Pancreas (tissue), 10 donors: Measurements from ENCODE around the gene RGS18. TPM values are rescaled to one million over a fixed set of nuclear protein-coding genes. Genes with fewer than 3 reads are reported as not detected.

Source experiments
- ATAC-seq, 4 donors: fragments of 200-7000 bp; cut with Tn5 transposase; one replicate each; pipeline versions ENCODE4 v1.8.0 to v1.9.1; 2020; ENCODE audit warnings: mild to moderate bottlenecking in 4 of 4, moderate library complexity in 4 of 4
- DNase-seq, 6 donors: peaks; one replicate each; pipeline ENCODE4 v3.0.0-alpha.2; 2020
- FAIRE-seq: peaks from 2 replicates; lab custom pipeline; 2012; peaks lifted over from hg19 to GRCh38; lab: Jason Lieb, UNC
- H3K27ac ChIP-seq, 4 donors: fragments of 200-600 bp; sonication (generic); 1 replicate in 3 of 4; 2 replicates in 1 of 4; pipeline versions ENCODE4 v1.5.0 to v1.8.0; 2020
- H3K27me3 ChIP-seq, 4 donors: fragments of 200-600 bp; one replicate each; pipeline ENCODE4 v1.8.0; 2021
- H3K36me3 ChIP-seq, 3 donors: fragments of 200-600 bp; sonication (generic) in 1 of 3; one replicate each; pipeline versions ENCODE4 v1.5.0 to v1.8.0; 2020 to 2021
- H3K4me1 ChIP-seq, 3 donors: fragments of 200-600 bp; one replicate each; pipeline ENCODE4 v1.8.0; 2021
- H3K4me3 ChIP-seq, 4 donors: fragments of 200-600 bp; sonication (generic) in 2 of 4; one replicate each; pipeline versions ENCODE4 v1.5.0 to v1.8.0; 2020 to 2021
- H3K9me3 ChIP-seq, 4 donors: fragments of 200-600 bp; one replicate each; pipeline ENCODE4 v1.8.0; 2021
- WGBS, 2 donors: extraction: QIAGEN DNeasy Blood & Tissue Kit; methylation state at CpG; one replicate each; pipeline ENCODE4 v1.1.7; 2013; 5-methylcytosine and 5-hydroxymethylcytosine counted together
- intact Hi-C, 3 donors: fragments of 100-400 bp; cut with DNase I; formaldehyde crosslinking; loops; one replicate each; pipeline versions ENCODE4 v1.11.1 to v1.14.2; 2022
- polyA plus RNA-seq, 2 donors: library from polyadenylated mRNA; stranded (reverse); fragments of 200-250 nt; gene quantifications; one replicate each; pipeline ENCODE4 v1.2.3, GENCODE V29; 2013
- total RNA-seq, 6 donors: library from RNA; stranded (reverse); fragmentation: NEBNext Ultra II Directional in 4 of 6; extraction: Animal tissue kit (Norgen Biotek cat#: 25700) in 4 of 6; gene quantifications; one replicate each; pipeline versions ENCODE4 v1.2.1 to v1.2.4, GENCODE V29; 2021 to 2023
- TF ChIP-seq, protein P1 (sequence below), 4 donors: fragments of 200-600 bp; sonication (generic) in 3 of 4; IDR thresholded peaks; one replicate each; pipeline versions ENCODE4 v1.5.0 to v1.8.0; 2021; ENCODE audit warnings: antibody characterized with exemption in 4 of 4
- donor health status: healthy with polysubstance abuse.
- donor health status: DM: no; HTN: no; CAD: no; lungs with moderate emphysema.
- donor health status: DM: no; HTN: no; CAD: no.
- donor health status: control.
- donor health status: control.
- donor health status: Bipolar disorder and iron deficiency.
- donor health status: DM: yes; HTN: yes; CAD: no.
- donor health status: DM: no; HTN: no; CAD: no.
- donor health status: DM: no; HTN: no; CAD: no.
- donor health status: DM: yes; HTN: yes; CAD: no.

Gene RGS18
- total and polyA plus RNA-seq, 8 donors: 0.09 to 1.5 (median 0.38) TPM; not detected in 1

- ATAC-seq (no peak), DNase-seq (no peak), FAIRE-seq (no peak)
- no peaks in the 10 kb centered on the region for H3K27me3 ChIP-seq
- intact Hi-C loops: no loop called here
- H3K9me3 ChIP-seq: no peaks in the 10 kb centered on the region
- H3K4me3 ChIP-seq: no peak overlapping the region
- 81 to 85% methylated on average over 7 of the region's 7 CpGs for WGBS, 2 donors
- TF ChIP-seq, protein P1, sequence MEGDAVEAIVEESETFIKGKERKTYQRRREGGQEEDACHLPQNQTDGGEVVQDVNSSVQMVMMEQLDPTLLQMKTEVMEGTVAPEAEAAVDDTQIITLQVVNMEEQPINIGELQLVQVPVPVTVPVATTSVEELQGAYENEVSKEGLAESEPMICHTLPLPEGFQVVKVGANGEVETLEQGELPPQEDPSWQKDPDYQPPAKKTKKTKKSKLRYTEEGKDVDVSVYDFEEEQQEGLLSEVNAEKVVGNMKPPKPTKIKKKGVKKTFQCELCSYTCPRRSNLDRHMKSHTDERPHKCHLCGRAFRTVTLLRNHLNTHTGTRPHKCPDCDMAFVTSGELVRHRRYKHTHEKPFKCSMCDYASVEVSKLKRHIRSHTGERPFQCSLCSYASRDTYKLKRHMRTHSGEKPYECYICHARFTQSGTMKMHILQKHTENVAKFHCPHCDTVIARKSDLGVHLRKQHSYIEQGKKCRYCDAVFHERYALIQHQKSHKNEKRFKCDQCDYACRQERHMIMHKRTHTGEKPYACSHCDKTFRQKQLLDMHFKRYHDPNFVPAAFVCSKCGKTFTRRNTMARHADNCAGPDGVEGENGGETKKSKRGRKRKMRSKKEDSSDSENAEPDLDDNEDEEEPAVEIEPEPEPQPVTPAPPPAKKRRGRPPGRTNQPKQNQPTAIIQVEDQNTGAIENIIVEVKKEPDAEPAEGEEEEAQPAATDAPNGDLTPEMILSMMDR (IDR thresholded peaks at IDR 0.05): no peak
- no peak overlapping the region for H3K27ac ChIP-seq
- H3K36me3 ChIP-seq: no peaks in the 10 kb centered on the region
- no peaks in the 10 kb centered on the region for H3K4me1 ChIP-seq
These were observed 74.7 kb downstream of the RGS18 start for GRCh38 chr1:192232817-192233417.

DNA sequence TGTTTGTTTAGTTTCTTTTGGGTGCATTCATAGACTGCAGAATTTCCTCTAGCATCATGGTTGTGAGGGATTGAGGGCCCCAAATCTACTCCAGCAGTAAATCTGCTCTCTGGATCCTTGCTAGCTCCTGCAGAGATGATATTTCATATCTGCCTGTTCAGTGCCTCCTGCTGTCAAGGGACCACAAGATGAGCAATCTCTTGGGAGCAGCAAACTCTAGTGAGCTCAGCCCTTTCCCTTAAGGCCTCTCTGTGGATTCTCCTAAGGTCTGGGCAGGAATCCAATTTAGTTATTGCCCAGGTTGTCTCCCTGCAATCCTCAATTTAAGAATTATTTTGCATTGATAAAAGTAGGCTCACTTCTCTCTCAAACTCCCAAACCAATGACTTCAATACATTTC, 76.9 kb downstream of the RGS18 start:
- TF ChIP-seq, protein P1 (IDR thresholded peaks at IDR 0.05): no peak
- Histone ChIP-seq H3K27me3 (no peaks in the 10 kb centered on the region), H3K9me3 (no peaks in the 10 kb centered on the region), H3K36me3 (no peaks in the 10 kb centered on the region), H3K4me1 (no peaks in the 10 kb centered on the region), H3K27ac (no peak overlapping the region), H3K4me3 (no peak overlapping the region)
- DNase-seq: no peak
- FAIRE-seq: no peak
- ATAC-seq: no peak
- intact Hi-C loops: no loop called here

Other genes starting within 250 kb of the RGS18 start
- gene RGS21, start 158.5 kb downstream of the RGS18 start, total RNA-seq: not detected
- gene RGS21, start 158.5 kb downstream of the RGS18 start, polyA plus RNA-seq: not detected